HCT116 (cell line): ENCODE data around the gene AFAP1L1. TPM values are rescaled to one million over a fixed set of nuclear protein-coding genes. Genes with fewer than 3 reads are reported as not detected.

ENCODE experiments used
- ATAC-seq: fragments of 200-7000 bp; cut with Tn5 transposase; 2 replicates; pipeline ENCODE4 v1.9.1; 2020; ENCODE audit warnings: mild to moderate bottlenecking, moderate library complexity
- BruUV-seq: library from RNA; stranded (reverse); fragments of 400-500 nt; replicated peaks from 2 replicates; lab custom pipeline; 2021; lab: Mats Ljungman, UMichigan
- CTCF ChIA-PET: fragments of 300-600 bp; sonication (Branson Sonifier 250); formaldehyde crosslinking; loops from one replicate; lab custom pipeline; 2021; ENCODE audit warnings: antibody characterized with exemption; lab: Charles Lee
- POLR2A ChIA-PET: fragments of 300-600, 350-600 bp; sonication (Branson Sonifier 250); formaldehyde crosslinking; loops from one replicate; lab custom pipeline; 2021; ENCODE audit warnings: antibody characterized with exemption; lab: Charles Lee
- RAD21 ChIA-PET, 2 experiments: fragments of 300-600 bp; sonication (Branson Sonifier 250); formaldehyde crosslinking; loops; one replicate each; lab custom pipeline; 2023; ENCODE audit warnings: low total read pairs in 2 of 2; ENCODE audit not compliant: uncharacterized antibody in 2 of 2, unreplicated experiment in 2 of 2, low non-redundant PET in 1 of 2; lab: Charles Lee
- DNase-seq: peaks from one replicate; pipeline ENCODE4 v3.0.0-alpha.2; 2010; ENCODE audit warnings: low read depth, low spot score
- H2AFZ ChIP-seq: fragments of 200-600 bp; shearing (Covaris generic), sonication (generic); 2 replicates; pipeline ENCODE4 v1.6.1; 2017; ENCODE audit warnings: low read depth, mixed run types, mixed read lengths, antibody characterized with exemption, low read length; ENCODE audit not compliant: poor library complexity, severe bottlenecking
- H3K27ac ChIP-seq: 2 replicates; pipeline ENCODE4 v1.5.1; 2012; ENCODE audit warnings: low read depth, low read length
- H3K27me3 ChIP-seq: fragments of 200-600 bp; sonication (generic); 2 replicates; pipeline ENCODE4 v1.6.1; 2016; ENCODE audit warnings: mixed run types, low read length, mixed read lengths; ENCODE audit not compliant: insufficient read depth
- H3K36me3 ChIP-seq, 2 experiments: fragments of 200-500 bp in 1 of 2; fragments of 200-600 bp in 1 of 2; sonication (Bioruptor generic) in 1 of 2; sonication (generic) in 1 of 2; 2 replicates each; pipeline versions ENCODE4 v1.5.1 to v1.6.1; 2014 to 2016; ENCODE audit warnings: low read length in 2 of 2, inconsistent platforms in 1 of 2, mixed read lengths in 1 of 2, mixed run types in 1 of 2; ENCODE audit not compliant: insufficient read depth in 2 of 2, control insufficient read depth in 1 of 2
- H3K4me1 ChIP-seq, 2 experiments: fragments of 200-600 bp in 1 of 2; sonication (generic) in 1 of 2; 2 replicates each; pipeline versions ENCODE4 v1.5.1 to v1.6.1; 2012 to 2017; ENCODE audit warnings: low read length in 2 of 2, inconsistent platforms in 1 of 2, mild to moderate bottlenecking in 1 of 2, mixed read lengths in 1 of 2, mixed run types in 1 of 2, moderate library complexity in 1 of 2; ENCODE audit not compliant: insufficient read depth in 2 of 2, control insufficient read depth in 1 of 2
- H3K4me2 ChIP-seq: fragments of 200-600 bp; sonication (generic); 2 replicates; pipeline ENCODE4 v1.6.1; 2017; ENCODE audit warnings: mixed run types, low read length, mixed read lengths
- H3K4me3 ChIP-seq, 2 experiments: fragments of 200-600 bp in 1 of 2; sonication (generic) in 1 of 2; replicated peaks in 1 of 2; 2 replicates each; pipeline ENCODE4 v1.5.1; 2011 to 2016; ENCODE audit warnings: low read length in 2 of 2, control low read depth in 1 of 2, low read depth in 1 of 2, mild to moderate bottlenecking in 1 of 2, mixed read lengths in 1 of 2, mixed run types in 1 of 2
- H3K79me2 ChIP-seq: fragments of 200-600 bp; sonication (generic); 2 replicates; pipeline ENCODE4 v1.6.1; 2017; ENCODE audit warnings: mild to moderate bottlenecking, mixed run types, low read length, moderate library complexity, mixed read lengths; ENCODE audit not compliant: insufficient read depth
- H3K9ac ChIP-seq: fragments of 200-600 bp; sonication (generic); 2 replicates; pipeline ENCODE4 v1.6.1; 2016; ENCODE audit warnings: low read length, mixed read lengths
- H3K9me2 ChIP-seq: fragments of 200-600 bp; sonication (generic), shearing (Covaris generic); 2 replicates; pipeline ENCODE4 v1.6.1; 2017; ENCODE audit warnings: mixed run types, mild to moderate bottlenecking, moderate library complexity; ENCODE audit not compliant: insufficient read depth
- H3K9me3 ChIP-seq, 2 experiments: fragments of 200-500 bp in 1 of 2; fragments of 200-600 bp in 1 of 2; sonication (Bioruptor generic) in 1 of 2; sonication (generic) in 1 of 2; 2 replicates each; pipeline ENCODE4 v1.6.1; 2014 to 2017; ENCODE audit warnings: low read length in 2 of 2, mixed read lengths in 2 of 2, inconsistent platforms in 1 of 2, low read depth in 1 of 2, mild to moderate bottlenecking in 1 of 2, mixed run types in 1 of 2, moderate library complexity in 1 of 2; ENCODE audit not compliant: control insufficient read depth in 1 of 2, insufficient read depth in 1 of 2
- H4K20me1 ChIP-seq: fragments of 200-600 bp; sonication (generic), shearing (Covaris generic); 2 replicates; pipeline ENCODE4 v1.6.1; 2017; ENCODE audit warnings: mixed run types, mild to moderate bottlenecking, moderate library complexity; ENCODE audit not compliant: insufficient read depth
- ATF3 ChIP-seq: IDR thresholded peaks from 2 replicates; pipeline ENCODE4 v1.6.1; 2012
- EGR1 ChIP-seq: IDR thresholded peaks from 2 replicates; pipeline ENCODE4 v1.6.1; 2012; ENCODE audit warnings: low read depth
- ELF1 ChIP-seq: IDR thresholded peaks from 2 replicates; pipeline ENCODE4 v1.6.1; 2012; ENCODE audit warnings: low read depth, borderline replicate concordance
- EZH2phosphoT487 ChIP-seq: fragments of 200-600 bp; IDR thresholded peaks from 2 replicates; pipeline ENCODE4 v1.6.1; 2018; ENCODE audit warnings: antibody characterized with exemption, borderline replicate concordance
- MAX ChIP-seq: IDR thresholded peaks from 2 replicates; pipeline ENCODE4 v1.6.1; 2012
- REST ChIP-seq: IDR thresholded peaks from 2 replicates; pipeline ENCODE4 v1.6.1; 2012; ENCODE audit warnings: low read depth
- TCF7L2 ChIP-seq: IDR thresholded peaks from 2 replicates; pipeline ENCODE4 v1.7.0; 2011; ENCODE audit warnings: borderline replicate concordance, inconsistent platforms; ENCODE audit not compliant: insufficient read depth, insufficient read length; ENCODE audit errors: extremely low read depth
- YY1 ChIP-seq: IDR thresholded peaks from 2 replicates; pipeline ENCODE4 v1.6.1; 2011; ENCODE audit warnings: low read length, low read depth, moderate library complexity, mild to moderate bottlenecking; ENCODE audit not compliant: insufficient replicate concordance; ENCODE audit errors: extremely low read depth
- ZBTB33 ChIP-seq: IDR thresholded peaks from 2 replicates; pipeline ENCODE4 v1.6.1; 2011; ENCODE audit warnings: mild to moderate bottlenecking, low read length, moderate library complexity; ENCODE audit not compliant: insufficient replicate concordance; ENCODE audit errors: extremely low read depth
- ZFX ChIP-seq: fragments of 450-650 bp; IDR thresholded peaks from 2 replicates; pipeline ENCODE4 v1.6.1; 2017
- ZNF274 ChIP-seq: fragments of 200-500 bp; sonication (Bioruptor generic); IDR thresholded peaks from 2 replicates; pipeline ENCODE4 v1.6.1; 2014; ENCODE audit warnings: mild to moderate bottlenecking, low read depth, low read length, inconsistent platforms
- intact Hi-C: fragments of 100-400 bp; cut with micrococcal nuclease; formaldehyde crosslinking; loops from 2 replicates; pipeline ENCODE4 v1.10.0; 2022
- total RNA-seq: library from RNA; stranded (reverse); gene quantifications from one replicate; pipeline ENCODE4 v1.2.1, GENCODE V29; 2021; ENCODE audit not compliant: unreplicated experiment

The AFAP1L1 gene
- total RNA-seq, 1 experiment from 2014 or later: 4.3 TPM

- ATAC-seq: no peak
- TF ChIP-seq EGR1 (no peak), ELF1 (no peak), ATF3 (no peak), EZH2phosphoT487 (no peak), ZFX (no peak), ZBTB33 (no peak), ZNF274 (no peak), MAX (no peak)
- TF ChIP-seq, all 23 proteins: peak for 0
Measured at GRCh38 chr5:149246906-149247305, 24.8 kb upstream of the AFAP1L1 start.

GRCh38 chr5:149247726-149248125 is 23.9 kb upstream of the AFAP1L1 start:
- ATAC-seq: no peak
- CTCF ChIA-PET: no interaction called here
- H3K79me2 ChIP-seq: no peaks in the 10 kb centered on the region
- TF ChIP-seq TCF7L2 (no peak), EGR1 (no peak), ZBTB33 (no peak), ELF1 (no peak), YY1 (no peak), REST (no peak)

More at GRCh38 chr5:149246906-149247305, 24.8 kb upstream of the AFAP1L1 start:
- POLR2A ChIA-PET: no interaction called here
- intact Hi-C loops: no loop called here
- H4K20me1 ChIP-seq: no peaks in the 10 kb centered on the region
- H3K4me3 ChIP-seq: no peak overlapping the region
- no peaks in the 10 kb centered on the region for H3K79me2 ChIP-seq
- no peak for DNase-seq
- H3K27me3 ChIP-seq: no peaks in the 10 kb centered on the region
- no peaks in the 10 kb centered on the region for H3K4me1 ChIP-seq
- no peaks in the 10 kb centered on the region for H3K9me2 ChIP-seq
- H3K9me3 ChIP-seq: no peaks in the 10 kb centered on the region
- no peak overlapping the region for H3K9ac ChIP-seq
- H3K36me3 ChIP-seq: no peaks in the 10 kb centered on the region
- no peak overlapping the region for H3K4me2 ChIP-seq
- no peak overlapping the region for H2AFZ ChIP-seq
- H3K27ac ChIP-seq: no peak overlapping the region
- BruUV-seq: no TSS peak
- CTCF ChIA-PET: interaction anchor here (1.3 kb wide), 1 partner anchor 18 kb away, joined by 3 read pairs; no protein-coding TSS in a partner anchor
- RAD21 ChIA-PET: no interaction called here

More at GRCh38 chr5:149247726-149248125, 23.9 kb upstream of the AFAP1L1 start:
- Histone ChIP-seq H3K27ac (no peak overlapping the region), H3K36me3 (no peaks in the 10 kb centered on the region), H2AFZ (no peak overlapping the region), H3K9me3 (no peaks in the 10 kb centered on the region), H3K27me3 (no peaks in the 10 kb centered on the region), H4K20me1 (no peaks in the 10 kb centered on the region), H3K4me1 (no peaks in the 10 kb centered on the region), H3K4me3 (no peak overlapping the region), H3K9me2 (no peaks in the 10 kb centered on the region), H3K9ac (no peak overlapping the region), H3K4me2 (no peak overlapping the region)
- RAD21 ChIA-PET: no interaction called here
- BruUV-seq: no TSS peak
- no peak for DNase-seq
- intact Hi-C loops: no loop called here
- POLR2A ChIA-PET: no interaction called here
